Osteoblast (primary cell): ENCODE results near the gene BRD7. TPM values are rescaled to one million over a fixed set of nuclear protein-coding genes. Genes with fewer than 3 reads are reported as not detected.

ENCODE experiments used
- DNase-seq: peaks from one replicate; pipeline ENCODE4 v3.0.0; 2011; ENCODE audit warnings: low spot score, mixed read lengths; ENCODE audit not compliant: insufficient read length; ENCODE audit errors: missing footprints
- H2AFZ ChIP-seq: 2 replicates; pipeline ENCODE4 v1.6.0; 2011; ENCODE audit warnings: mild to moderate bottlenecking, low read length
- H3K27ac ChIP-seq: 2 replicates; pipeline ENCODE4 v1.5.1; 2011; ENCODE audit warnings: mild to moderate bottlenecking, low read depth, low read length, moderate library complexity
- H3K27me3 ChIP-seq: 2 replicates; pipeline ENCODE4 v1.6.0; 2012; ENCODE audit warnings: mild to moderate bottlenecking, control low read depth, inconsistent platforms, low read length, moderate library complexity; ENCODE audit not compliant: insufficient read depth
- H3K36me3 ChIP-seq: 2 replicates; pipeline ENCODE4 v1.5.1; 2011; ENCODE audit warnings: mild to moderate bottlenecking, low read length, control low read depth, moderate library complexity; ENCODE audit not compliant: insufficient read depth
- H3K4me1 ChIP-seq: 2 replicates; pipeline ENCODE4 v1.5.1; 2011; ENCODE audit warnings: mild to moderate bottlenecking, low read length, control low read depth, moderate library complexity; ENCODE audit not compliant: insufficient read depth
- H3K4me2 ChIP-seq: 2 replicates; pipeline ENCODE4 v1.6.0; 2011; ENCODE audit warnings: mild to moderate bottlenecking, low read length; ENCODE audit not compliant: insufficient read depth
- H3K4me3 ChIP-seq: fragments of 200-600 bp; sonication (generic); 3 replicates; pipeline ENCODE4 v1.5.1; 2012; ENCODE audit warnings: mild to moderate bottlenecking, low read length, inconsistent platforms; ENCODE audit not compliant: insufficient read depth
- H3K79me2 ChIP-seq: 2 replicates; pipeline ENCODE4 v1.6.0; 2012; ENCODE audit warnings: mild to moderate bottlenecking, low read length, control low read depth, inconsistent platforms; ENCODE audit not compliant: insufficient read depth
- H3K9me3 ChIP-seq: 2 replicates; pipeline ENCODE4 v1.5.1; 2011; ENCODE audit warnings: low read depth, low read length, control low read depth
- H4K20me1 ChIP-seq: 2 replicates; pipeline ENCODE4 v1.6.0; 2012; ENCODE audit warnings: mild to moderate bottlenecking, low read length, control low read depth; ENCODE audit not compliant: insufficient read depth
- total RNA-seq: library from RNA; depleted of rRNA; stranded (reverse); fragments of >200 nt; gene quantifications from 2 replicates; pipeline ENCODE4 v1.2.3, GENCODE V29; 2012
- TF ChIP-seq, protein P1 (sequence below): IDR thresholded peaks from 2 replicates; pipeline ENCODE4 v1.5.1; 2011; ENCODE audit warnings: mild to moderate bottlenecking, low read depth, low read length, moderate library complexity; ENCODE audit errors: extremely low read depth

The BRD7 gene
- total RNA-seq, 1 donor: 22.8 TPM

GRCh38 chr16:50401355-50401754, 32.6 kb upstream of the BRD7 start:
- Histone ChIP-seq H4K20me1 (no peaks in the 10 kb centered on the region), H2AFZ (no peak overlapping the region), H3K9me3 (no peaks in the 10 kb centered on the region), H3K27me3 (no peaks in the 10 kb centered on the region), H3K4me1 (no peaks in the 10 kb centered on the region), H3K36me3 (no peaks in the 10 kb centered on the region), H3K79me2 (no peaks in the 10 kb centered on the region), H3K27ac (no peak overlapping the region), H3K4me2 (no peak overlapping the region), H3K4me3 (no peak overlapping the region)
- TF ChIP-seq, protein P1, sequence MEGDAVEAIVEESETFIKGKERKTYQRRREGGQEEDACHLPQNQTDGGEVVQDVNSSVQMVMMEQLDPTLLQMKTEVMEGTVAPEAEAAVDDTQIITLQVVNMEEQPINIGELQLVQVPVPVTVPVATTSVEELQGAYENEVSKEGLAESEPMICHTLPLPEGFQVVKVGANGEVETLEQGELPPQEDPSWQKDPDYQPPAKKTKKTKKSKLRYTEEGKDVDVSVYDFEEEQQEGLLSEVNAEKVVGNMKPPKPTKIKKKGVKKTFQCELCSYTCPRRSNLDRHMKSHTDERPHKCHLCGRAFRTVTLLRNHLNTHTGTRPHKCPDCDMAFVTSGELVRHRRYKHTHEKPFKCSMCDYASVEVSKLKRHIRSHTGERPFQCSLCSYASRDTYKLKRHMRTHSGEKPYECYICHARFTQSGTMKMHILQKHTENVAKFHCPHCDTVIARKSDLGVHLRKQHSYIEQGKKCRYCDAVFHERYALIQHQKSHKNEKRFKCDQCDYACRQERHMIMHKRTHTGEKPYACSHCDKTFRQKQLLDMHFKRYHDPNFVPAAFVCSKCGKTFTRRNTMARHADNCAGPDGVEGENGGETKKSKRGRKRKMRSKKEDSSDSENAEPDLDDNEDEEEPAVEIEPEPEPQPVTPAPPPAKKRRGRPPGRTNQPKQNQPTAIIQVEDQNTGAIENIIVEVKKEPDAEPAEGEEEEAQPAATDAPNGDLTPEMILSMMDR: no peak
- no peak for DNase-seq

DNA sequence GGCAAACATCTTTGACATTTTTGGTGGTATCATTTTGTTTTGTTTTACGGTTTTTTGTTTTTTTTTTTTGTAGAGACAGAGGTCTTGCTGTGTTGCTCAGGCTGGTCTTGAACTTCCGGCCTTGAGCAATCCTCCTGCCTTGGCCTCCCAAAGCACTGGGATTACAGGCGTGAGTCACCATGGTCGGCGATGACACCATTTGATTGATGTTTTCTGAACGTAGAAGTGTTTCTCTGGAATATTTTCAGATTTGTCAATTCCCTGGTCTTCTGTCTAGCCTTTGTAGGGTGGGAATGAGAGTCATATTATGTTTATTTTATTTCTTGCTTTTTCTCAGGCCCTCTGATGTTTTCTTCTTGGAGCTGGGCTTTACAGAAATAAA, 32.2 kb upstream of the BRD7 start:
- no peak for DNase-seq

DNA sequence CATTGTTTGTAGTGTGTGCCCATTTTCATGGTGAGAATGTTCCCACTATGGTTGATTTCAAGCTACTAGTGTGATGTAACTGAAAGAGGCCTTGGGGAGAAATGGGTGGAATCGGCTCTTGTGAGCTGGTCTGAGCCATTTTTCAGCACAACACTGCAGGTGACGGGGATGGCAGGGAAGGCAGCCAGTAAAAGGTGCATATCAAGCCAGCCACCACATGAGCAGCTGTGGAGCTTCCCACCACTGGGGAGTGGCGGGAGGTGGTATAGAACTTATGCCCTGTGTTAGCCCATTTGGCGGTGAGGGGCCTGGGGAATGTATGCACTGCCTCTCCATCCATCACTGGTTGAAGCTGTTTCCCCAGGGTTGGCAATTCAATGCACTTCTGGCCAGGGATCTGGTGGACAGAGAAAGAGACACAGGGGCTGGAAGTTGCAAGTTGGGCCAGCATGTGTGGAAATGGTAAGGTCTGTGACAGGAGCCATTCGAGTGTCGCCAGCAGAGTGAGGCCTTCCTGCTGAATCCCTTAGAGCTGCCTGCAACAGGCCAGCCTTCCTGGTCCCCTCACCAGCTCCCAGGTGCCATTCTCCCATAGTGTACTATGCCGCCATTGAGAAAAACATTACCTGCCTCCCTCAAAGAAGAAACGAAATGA, 31.7 kb upstream of the BRD7 start:
- H3K4me1 ChIP-seq: no peaks in the 10 kb centered on the region
- H4K20me1 ChIP-seq: no peaks in the 10 kb centered on the region
- H3K36me3 ChIP-seq: no peaks in the 10 kb centered on the region
- TF ChIP-seq, protein P1: no peak
- H2AFZ ChIP-seq: no peak overlapping the region
- H3K4me2 ChIP-seq: no peak overlapping the region
- no peaks in the 10 kb centered on the region for H3K79me2 ChIP-seq
- H3K9me3 ChIP-seq: no peaks in the 10 kb centered on the region
- no peak overlapping the region for H3K27ac ChIP-seq
- no peak overlapping the region for H3K4me3 ChIP-seq
- DNase-seq: no peak
- no peaks in the 10 kb centered on the region for H3K27me3 ChIP-seq

More for the DNA sequence above, 32.2 kb upstream of the BRD7 start:
- H3K4me3 ChIP-seq: no peak overlapping the region
- H4K20me1 ChIP-seq: no peaks in the 10 kb centered on the region
- H3K27ac ChIP-seq: no peak overlapping the region
- no peaks in the 10 kb centered on the region for H3K4me1 ChIP-seq
- H3K9me3 ChIP-seq: no peaks in the 10 kb centered on the region
- no peaks in the 10 kb centered on the region for H3K79me2 ChIP-seq
- TF ChIP-seq, protein P1: no peak
- no peaks in the 10 kb centered on the region for H3K27me3 ChIP-seq
- no peaks in the 10 kb centered on the region for H3K36me3 ChIP-seq
- no peak overlapping the region for H3K4me2 ChIP-seq
- no peak overlapping the region for H2AFZ ChIP-seq

GRCh38 chr16:50399411-50399810, 30.6 kb upstream of the BRD7 start:
- Histone ChIP-seq H3K9me3 (no peaks in the 10 kb centered on the region), H4K20me1 (no peaks in the 10 kb centered on the region), H3K79me2 (no peaks in the 10 kb centered on the region), H3K27me3 (no peaks in the 10 kb centered on the region), H2AFZ (no peak overlapping the region), H3K4me2 (no peak overlapping the region), H3K4me3 (no peak overlapping the region), H3K36me3 (no peaks in the 10 kb centered on the region), H3K27ac (no peak overlapping the region), H3K4me1 (no peaks in the 10 kb centered on the region)
- no peak for DNase-seq
- TF ChIP-seq, protein P1: no peak
